ENCODE data around the gene MFSD2A. TPM values are rescaled to one million over a fixed set of nuclear protein-coding genes. Genes with fewer than 3 reads are reported as not detected.

MFSD2A gene
- total RNA-seq, 1 experiment from 2014 or later = 19.9 TPM

GRCh38 chr1:39949891-39950290, 5.1 kb upstream of the MFSD2A start:
- DNase-seq = no peak
- H3K4me1 Mint-ChIP-seq = peaks cover 14 to 18% of the 10 kb centered on the region in 2 experiments
- Histone ChIP-seq H3K4me1 (ENCODE audit: insufficient read depth, low read length) (peaks cover 2% of the 10 kb centered on the region; the same call in 1 of the 2 replicates), H3K23me2 (ENCODE audit: insufficient read length, low read depth, low read length, poor library complexity, severe bottlenecking) (no peaks in the 10 kb centered on the region), H3K23ac (ENCODE audit: insufficient read length, low read depth, low read length) (no peak overlapping the region), H3T11ph (ENCODE audit: low read length) (no peak overlapping the region), H3K9me3 (ENCODE audit: control insufficient read depth, low read depth, low read length) (no peaks in the 10 kb centered on the region), H3K4me2 (ENCODE audit: insufficient read depth, insufficient read length, low read length) (no peak overlapping the region), H3K4ac (ENCODE audit: low read depth, low read length) (no peak overlapping the region), H4K5ac (ENCODE audit: insufficient read length, low read depth, low read length) (no peak overlapping the region), H3K79me1 (ENCODE audit: insufficient read depth, low read depth, low read length, poor library complexity, severe bottlenecking) (no peaks in the 10 kb centered on the region), H3K9ac (ENCODE audit: extremely low read depth, insufficient read length, low read length) (no peak overlapping the region), H3K27me3 (ENCODE audit: insufficient read depth, low read length) (no peaks in the 10 kb centered on the region; the same call in 1 of the 2 replicates), H3K18ac (ENCODE audit: insufficient read length, low read depth, low read length) (no peak overlapping the region), H3K56ac (ENCODE audit: insufficient read length, low read depth, low read length) (no peak overlapping the region), H2AK5ac (ENCODE audit: insufficient read length, low read length) (no peak overlapping the region), H3K79me2 (ENCODE audit: insufficient read depth, low read length) (no peaks in the 10 kb centered on the region), H2BK12ac (ENCODE audit: insufficient read length, low read depth, low read length) (no peak overlapping the region), H3K27ac (ENCODE audit: insufficient read length, low read depth, low read length) (no peak overlapping the region), H4K91ac (ENCODE audit: insufficient read length, low read depth, low read length) (no peak overlapping the region), H2BK15ac (ENCODE audit: low read depth, low read length) (no peak overlapping the region), H3K14ac (ENCODE audit: insufficient read depth, low read length) (no peak overlapping the region), H4K8ac (replicated peaks; ENCODE audit: insufficient read length, low read depth, low read length) (no peak overlapping the region), H2BK120ac (ENCODE audit: low read depth, low read length, poor library complexity, severe bottlenecking) (no peak overlapping the region), H2AFZ (ENCODE audit: low read length) (no peak overlapping the region), H2BK5ac (ENCODE audit: insufficient read length, low read length) (no peak overlapping the region), H4K20me1 (ENCODE audit: control insufficient read depth, insufficient read depth, insufficient read length) (no peaks in the 10 kb centered on the region), H2BK20ac (ENCODE audit: low read depth, low read length, poor library complexity, severe bottlenecking) (no peak overlapping the region)
- H3K9me3 Mint-ChIP-seq = peaks cover 3 to 6% of the 10 kb centered on the region in 2 experiments; a peak in 1 of 5 replicates
- no peak for TF ChIP-seq CTCF (conservative IDR thresholded peaks at IDR 0.05)
- H3K27ac Mint-ChIP-seq = no peak overlapping the region
- no peak overlapping the region for H3K4me3 Mint-ChIP-seq
- H3K36me3 Mint-ChIP-seq (ENCODE audit: insufficient read depth in 1 of 3, low read depth in 3 of 3) = peaks cover 0 to 4% (median 2%) of the 10 kb centered on the region in 3 experiments; a peak in 2 of 7 replicates
- peaks cover 34% of the 10 kb centered on the region for H3K27me3 Mint-ChIP-seq (ENCODE audit: low read depth)
- WGBS (ENCODE audit: extremely low coverage, insufficient read length, low lambda C conversion rate) = no CpG with 5 or more reads among the region's 2 CpGs

Measured in H9 (cell line).